Measurements from ENCODE around the gene ZSCAN5B.
"Not testable (repeated sequence)": the region's sequence is repeated elsewhere in the genome, so short reads cannot be mapped to it uniquely, and the experiment has no call there.

DNA sequence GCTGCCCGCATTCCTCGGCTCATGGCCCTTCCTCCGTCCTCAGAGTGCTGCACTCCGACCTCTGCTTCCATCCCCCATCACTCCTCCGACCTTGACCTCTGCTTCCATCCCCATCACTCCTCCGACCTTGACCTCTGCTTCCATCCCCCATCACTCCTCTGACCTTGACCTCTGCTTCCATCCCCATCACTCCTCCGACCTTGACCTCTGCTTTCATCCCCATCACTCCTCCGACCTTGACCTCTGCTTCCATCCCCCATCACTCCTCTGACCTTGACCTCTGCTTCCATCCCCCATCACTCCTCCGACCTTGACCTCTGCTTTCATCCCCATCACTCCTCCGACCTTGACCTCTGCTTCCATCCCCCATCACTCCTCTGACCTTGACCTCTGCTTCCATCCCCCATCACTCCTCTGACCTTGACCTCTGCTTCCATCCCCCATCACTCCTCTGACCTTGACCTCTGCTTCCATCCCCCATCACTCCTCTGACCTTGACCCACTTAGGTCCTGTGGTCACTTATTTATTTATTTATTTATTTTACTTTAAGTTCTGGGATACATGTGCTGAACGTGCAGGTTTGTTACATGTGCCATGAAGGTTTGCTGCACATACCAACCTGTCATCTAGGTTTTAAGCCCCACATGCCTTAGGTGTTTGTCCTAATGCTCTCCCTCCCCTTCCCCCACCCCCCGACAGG lies 48.5 kb downstream of the ZSCAN5B start:
- TF ChIP-seq HDAC2 (IDR thresholded peaks at IDR 0.05); ELF1 (tag; IDR thresholded peaks at IDR 0.05); NR3C1 (CRISPR knock-in tag; IDR thresholded peaks at IDR 0.05); COPS2 (conservative IDR thresholded peaks at IDR 0.05); TAF1 (IDR thresholded peaks at IDR 0.05; ENCODE audit: control insufficient read depth, extremely low read depth, insufficient read depth, low read length, severe bottlenecking); ZNF274 (IDR thresholded peaks at IDR 0.05; ENCODE audit: borderline replicate concordance, low read depth, low read length); ZBTB1 (CRISPR knock-in tag; IDR thresholded peaks at IDR 0.05; ENCODE audit: borderline replicate concordance, low read depth); LARP7 (IDR thresholded peaks at IDR 0.05); ZNF24 (IDR thresholded peaks at IDR 0.05): not testable (repeated sequence)
- TF ChIP-seq, protein P1, sequence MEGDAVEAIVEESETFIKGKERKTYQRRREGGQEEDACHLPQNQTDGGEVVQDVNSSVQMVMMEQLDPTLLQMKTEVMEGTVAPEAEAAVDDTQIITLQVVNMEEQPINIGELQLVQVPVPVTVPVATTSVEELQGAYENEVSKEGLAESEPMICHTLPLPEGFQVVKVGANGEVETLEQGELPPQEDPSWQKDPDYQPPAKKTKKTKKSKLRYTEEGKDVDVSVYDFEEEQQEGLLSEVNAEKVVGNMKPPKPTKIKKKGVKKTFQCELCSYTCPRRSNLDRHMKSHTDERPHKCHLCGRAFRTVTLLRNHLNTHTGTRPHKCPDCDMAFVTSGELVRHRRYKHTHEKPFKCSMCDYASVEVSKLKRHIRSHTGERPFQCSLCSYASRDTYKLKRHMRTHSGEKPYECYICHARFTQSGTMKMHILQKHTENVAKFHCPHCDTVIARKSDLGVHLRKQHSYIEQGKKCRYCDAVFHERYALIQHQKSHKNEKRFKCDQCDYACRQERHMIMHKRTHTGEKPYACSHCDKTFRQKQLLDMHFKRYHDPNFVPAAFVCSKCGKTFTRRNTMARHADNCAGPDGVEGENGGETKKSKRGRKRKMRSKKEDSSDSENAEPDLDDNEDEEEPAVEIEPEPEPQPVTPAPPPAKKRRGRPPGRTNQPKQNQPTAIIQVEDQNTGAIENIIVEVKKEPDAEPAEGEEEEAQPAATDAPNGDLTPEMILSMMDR (IDR thresholded peaks at IDR 0.05 in 2 of 3, conservative IDR thresholded peaks at IDR 0.05 in 1 of 3; ENCODE audit: insufficient read depth in 2 of 3, low read depth in 1 of 3, low read length in 3 of 3): not testable (repeated sequence)
- TF ChIP-seq, protein P2, sequence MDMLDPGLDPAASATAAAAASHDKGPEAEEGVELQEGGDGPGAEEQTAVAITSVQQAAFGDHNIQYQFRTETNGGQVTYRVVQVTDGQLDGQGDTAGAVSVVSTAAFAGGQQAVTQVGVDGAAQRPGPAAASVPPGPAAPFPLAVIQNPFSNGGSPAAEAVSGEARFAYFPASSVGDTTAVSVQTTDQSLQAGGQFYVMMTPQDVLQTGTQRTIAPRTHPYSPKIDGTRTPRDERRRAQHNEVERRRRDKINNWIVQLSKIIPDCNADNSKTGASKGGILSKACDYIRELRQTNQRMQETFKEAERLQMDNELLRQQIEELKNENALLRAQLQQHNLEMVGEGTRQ (CRISPR knock-in tag; IDR thresholded peaks at IDR 0.05): not testable (repeated sequence)
- TF ChIP-seq, protein P3, sequence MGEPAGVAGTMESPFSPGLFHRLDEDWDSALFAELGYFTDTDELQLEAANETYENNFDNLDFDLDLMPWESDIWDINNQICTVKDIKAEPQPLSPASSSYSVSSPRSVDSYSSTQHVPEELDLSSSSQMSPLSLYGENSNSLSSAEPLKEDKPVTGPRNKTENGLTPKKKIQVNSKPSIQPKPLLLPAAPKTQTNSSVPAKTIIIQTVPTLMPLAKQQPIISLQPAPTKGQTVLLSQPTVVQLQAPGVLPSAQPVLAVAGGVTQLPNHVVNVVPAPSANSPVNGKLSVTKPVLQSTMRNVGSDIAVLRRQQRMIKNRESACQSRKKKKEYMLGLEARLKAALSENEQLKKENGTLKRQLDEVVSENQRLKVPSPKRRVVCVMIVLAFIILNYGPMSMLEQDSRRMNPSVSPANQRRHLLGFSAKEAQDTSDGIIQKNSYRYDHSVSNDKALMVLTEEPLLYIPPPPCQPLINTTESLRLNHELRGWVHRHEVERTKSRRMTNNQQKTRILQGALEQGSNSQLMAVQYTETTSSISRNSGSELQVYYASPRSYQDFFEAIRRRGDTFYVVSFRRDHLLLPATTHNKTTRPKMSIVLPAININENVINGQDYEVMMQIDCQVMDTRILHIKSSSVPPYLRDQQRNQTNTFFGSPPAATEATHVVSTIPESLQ (CRISPR knock-in tag; IDR thresholded peaks at IDR 0.05): not testable (repeated sequence)
- TF ChIP-seq, protein P4, sequence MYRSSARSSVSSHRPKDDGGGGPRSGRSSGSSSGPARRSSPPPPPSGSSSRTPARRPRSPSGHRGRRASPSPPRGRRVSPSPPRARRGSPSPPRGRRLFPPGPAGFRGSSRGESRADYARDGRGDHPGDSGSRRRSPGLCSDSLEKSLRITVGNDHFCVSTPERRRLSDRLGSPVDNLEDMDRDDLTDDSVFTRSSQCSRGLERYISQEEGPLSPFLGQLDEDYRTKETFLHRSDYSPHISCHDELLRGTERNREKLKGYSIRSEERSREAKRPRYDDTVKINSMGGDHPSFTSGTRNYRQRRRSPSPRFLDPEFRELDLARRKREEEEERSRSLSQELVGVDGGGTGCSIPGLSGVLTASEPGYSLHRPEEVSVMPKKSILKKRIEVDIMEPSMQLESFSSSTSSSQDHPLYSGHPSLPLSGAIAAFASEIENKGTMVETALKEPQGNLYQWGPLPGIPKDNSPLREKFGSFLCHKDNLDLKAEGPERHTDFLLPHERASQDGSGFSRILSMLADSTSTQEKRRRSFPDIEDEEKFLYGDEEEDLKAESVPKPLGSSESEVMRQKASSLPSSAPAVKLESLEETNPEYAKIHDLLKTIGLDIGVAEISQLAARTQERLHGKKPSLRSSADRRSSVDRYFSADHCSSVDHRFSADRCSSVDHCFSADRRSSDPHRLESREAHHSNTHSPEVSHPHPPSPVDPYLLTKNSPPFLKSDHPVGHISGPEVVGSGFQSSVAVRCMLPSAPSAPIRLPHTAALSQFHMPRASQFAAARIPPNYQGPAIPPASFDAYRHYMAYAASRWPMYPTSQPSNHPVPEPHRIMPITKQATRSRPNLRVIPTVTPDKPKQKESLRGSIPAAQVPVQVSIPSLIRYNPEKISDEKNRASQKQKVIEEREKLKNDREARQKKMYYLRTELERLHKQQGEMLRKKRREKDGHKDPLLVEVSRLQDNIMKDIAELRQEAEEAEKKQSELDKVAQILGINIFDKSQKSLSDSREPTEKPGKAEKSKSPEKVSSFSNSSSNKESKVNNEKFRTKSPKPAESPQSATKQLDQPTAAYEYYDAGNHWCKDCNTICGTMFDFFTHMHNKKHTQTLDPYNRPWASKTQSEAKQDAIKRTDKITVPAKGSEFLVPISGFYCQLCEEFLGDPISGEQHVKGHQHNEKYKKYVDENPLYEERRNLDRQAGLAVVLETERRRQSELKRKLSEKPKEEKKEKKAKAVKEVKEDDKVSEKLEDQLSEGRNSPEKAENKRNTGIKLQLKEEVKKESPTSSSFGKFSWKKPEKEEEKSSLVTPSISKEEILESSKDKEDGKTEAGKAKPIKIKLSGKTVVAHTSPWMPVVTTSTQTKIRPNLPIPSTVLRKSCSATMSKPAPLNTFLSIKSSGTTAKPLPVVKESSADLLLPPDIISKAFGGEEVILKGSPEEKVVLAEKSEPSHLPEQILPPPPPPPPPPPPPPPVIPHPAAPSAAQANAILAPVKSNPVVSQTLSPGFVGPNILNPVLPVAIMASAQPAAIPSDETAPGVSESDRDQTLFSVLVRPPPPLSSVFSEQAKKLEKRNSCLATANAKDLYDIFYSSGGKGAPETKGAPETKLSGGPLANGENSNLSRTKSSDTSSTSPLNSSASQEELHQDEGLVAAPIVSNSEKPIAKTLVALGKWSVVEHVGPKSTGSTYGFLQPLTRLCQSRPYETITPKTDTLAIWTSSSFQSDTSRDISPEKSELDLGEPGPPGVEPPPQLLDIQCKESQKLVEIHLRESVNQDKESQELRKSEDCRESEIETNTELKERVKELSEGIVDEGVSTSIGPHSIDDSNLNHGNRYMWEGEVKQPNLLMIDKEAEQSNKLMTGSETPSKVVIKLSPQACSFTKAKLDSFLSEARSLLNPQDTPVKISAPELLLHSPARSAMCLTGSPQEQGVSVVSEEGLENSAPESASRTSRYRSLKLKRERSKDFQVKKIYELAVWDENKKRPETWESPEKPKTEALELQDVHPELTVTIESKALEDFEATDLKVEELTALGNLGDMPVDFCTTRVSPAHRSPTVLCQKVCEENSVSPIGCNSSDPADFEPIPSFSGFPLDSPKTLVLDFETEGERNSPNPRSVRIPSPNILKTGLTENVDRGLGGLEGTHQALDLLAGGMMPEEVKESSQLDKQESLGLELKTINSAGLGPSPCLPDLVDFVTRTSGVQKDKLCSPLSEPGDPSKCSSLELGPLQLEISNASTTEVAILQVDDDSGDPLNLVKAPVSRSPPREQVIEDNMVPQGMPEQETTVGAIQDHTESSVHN (IDR thresholded peaks at IDR 0.05; ENCODE audit: borderline replicate concordance in 1 of 2, low read depth in 1 of 2): not testable (repeated sequence)
